Measurements from ENCODE around the gene IL1F10. TPM values are rescaled to one million over a fixed set of nuclear protein-coding genes. Genes with fewer than 3 reads are reported as not detected.

The IL1F10 gene
- total RNA-seq, result not detected
- long read RNA-seq, result 0 reads

- ATAC-seq, result no peak
- DNase-seq (ENCODE audit: missing footprints), result no peak
- intact Hi-C loops (cut with DNase I), result no loop called here
These were observed at the start of gene IL1F10 for GRCh38 chr2:113067681-113068080. IL1F10 (plus strand) TSS chr2:113067970; CDS start chr2:113072739, 4,769 bp downstream.

GRCh38 chr2:113018509-113018908, 49.3 kb upstream of the IL1F10 start:
- intact Hi-C loops (cut with DNase I), result no loop called here
- DNase-seq (ENCODE audit: missing footprints) (no peak), ATAC-seq (no peak)

DNA sequence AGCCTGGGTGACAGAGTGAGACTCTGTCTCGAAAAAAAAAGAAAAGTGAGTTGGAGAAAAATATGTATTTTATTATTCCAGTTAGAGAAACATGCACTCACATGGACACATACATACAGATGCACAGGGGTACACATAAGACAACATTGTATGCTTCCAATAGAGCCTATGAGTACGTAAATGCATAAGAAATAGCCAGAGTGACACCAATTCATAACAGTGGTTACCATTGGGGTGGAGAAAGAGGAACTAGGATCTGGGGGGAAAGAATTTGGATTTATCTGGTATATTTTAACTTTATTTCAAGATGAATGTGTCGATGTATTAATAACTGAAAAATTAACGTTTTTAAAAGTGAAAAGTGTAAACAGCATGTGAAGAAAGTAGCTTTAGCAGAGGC, 46.5 kb upstream of the IL1F10 start:
- ATAC-seq (no peak), DNase-seq (ENCODE audit: missing footprints) (no peak)
- intact Hi-C loops (cut with DNase I), result no loop called here

- intact Hi-C loops (cut with DNase I), result no loop called here
- no peak for ATAC-seq
- no peak for DNase-seq (ENCODE audit: missing footprints)
These were observed 43.0 kb upstream of the IL1F10 start for GRCh38 chr2:113024764-113025163.

DNA sequence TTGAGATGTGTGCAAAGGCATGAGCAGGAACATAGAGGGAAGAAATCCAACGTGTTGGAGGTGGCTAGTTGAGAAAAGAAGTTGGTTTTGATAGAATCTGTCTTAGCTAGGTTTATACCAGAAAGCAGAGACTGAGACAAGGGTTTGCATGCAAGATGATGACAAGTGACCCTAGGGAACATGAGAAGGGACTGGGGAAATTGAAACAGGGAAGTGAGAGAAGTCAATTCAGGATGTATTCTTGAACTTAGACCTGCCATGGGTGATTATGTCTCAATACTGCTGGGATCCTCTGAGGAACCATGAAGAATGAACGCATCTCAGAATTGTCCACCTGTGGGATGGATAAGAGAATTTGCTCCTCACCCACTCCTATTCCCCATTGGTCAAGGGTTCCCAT, 42.0 kb upstream of the IL1F10 start:
- DNase-seq (ENCODE audit: missing footprints) (no peak), ATAC-seq (no peak)
- intact Hi-C loops (cut with DNase I), result no loop called here

GRCh38 chr2:113027691-113028090, 40.1 kb upstream of the IL1F10 start:
- intact Hi-C loops (cut with DNase I), result no loop called here
- DNase-seq (ENCODE audit: missing footprints) (no peak), ATAC-seq (no peak)

- intact Hi-C loops (cut with DNase I), result no loop called here
- DNase-seq (ENCODE audit: missing footprints), result no peak
- no peak for ATAC-seq
These were observed 39.7 kb upstream of the IL1F10 start for GRCh38 chr2:113028112-113028511.

- intact Hi-C loops (cut with DNase I), result no loop called here
- DNase-seq (ENCODE audit: missing footprints) (no peak), ATAC-seq (no peak)
These were observed 35.0 kb upstream of the IL1F10 start for GRCh38 chr2:113032737-113033136.

GRCh38 chr2:113034016-113034415, 33.8 kb upstream of the IL1F10 start:
- intact Hi-C loops (cut with DNase I), result no loop called here
- ATAC-seq (no peak), DNase-seq (ENCODE audit: missing footprints) (no peak)

- intact Hi-C loops (cut with DNase I), result no loop called here
- ATAC-seq (no peak), DNase-seq (ENCODE audit: missing footprints) (no peak)
These were observed 31.0 kb upstream of the IL1F10 start for GRCh38 chr2:113036763-113037162.

DNA sequence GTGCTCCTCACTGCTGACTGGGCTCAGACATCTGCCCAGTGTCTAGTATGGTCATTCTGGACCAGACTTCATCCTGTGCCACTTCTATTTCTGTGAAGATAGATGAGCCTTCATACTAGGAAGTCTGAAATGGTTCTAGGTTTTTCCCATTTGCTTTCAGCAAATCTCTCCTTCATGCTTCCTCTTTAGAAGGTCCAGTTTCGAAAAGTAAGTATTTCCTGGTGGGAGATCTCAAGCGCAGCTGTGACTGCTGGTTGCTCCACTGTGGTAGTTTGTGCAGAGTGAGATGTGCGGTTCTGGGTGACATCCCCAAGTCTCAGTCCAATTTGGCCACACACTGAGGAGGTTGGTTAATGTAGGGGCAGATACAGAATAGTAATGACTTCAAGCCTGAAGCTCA, 29.5 kb upstream of the IL1F10 start:
- DNase-seq (ENCODE audit: missing footprints) (no peak), ATAC-seq (no peak)
- intact Hi-C loops (cut with DNase I), result no loop called here

GRCh38 chr2:113039158-113039557, 28.6 kb upstream of the IL1F10 start:
- no peak for DNase-seq (ENCODE audit: missing footprints)
- ATAC-seq, result no peak
- intact Hi-C loops (cut with DNase I), result no loop called here

DNA sequence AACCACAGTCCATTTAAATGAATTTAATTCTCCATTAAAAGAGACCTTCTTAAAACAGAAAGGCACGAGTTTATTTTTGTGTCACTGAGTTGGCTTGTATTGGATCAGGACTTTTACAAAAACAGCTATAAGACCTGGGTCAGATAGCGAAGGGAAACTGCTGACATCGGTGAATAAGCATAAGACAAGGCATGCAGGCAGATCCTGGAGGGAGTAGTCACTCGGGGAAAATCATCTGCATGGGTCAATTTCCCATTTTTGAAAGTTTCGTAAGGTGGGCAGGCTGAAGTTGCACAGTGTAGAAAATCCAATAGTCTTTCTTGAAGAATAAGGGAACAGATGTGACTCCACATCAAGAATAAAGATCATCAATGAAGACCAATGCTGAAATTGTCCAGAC, 28.1 kb upstream of the IL1F10 start:
- intact Hi-C loops (cut with DNase I), result no loop called here
- DNase-seq (ENCODE audit: missing footprints) (no peak), ATAC-seq (no peak)

DNA sequence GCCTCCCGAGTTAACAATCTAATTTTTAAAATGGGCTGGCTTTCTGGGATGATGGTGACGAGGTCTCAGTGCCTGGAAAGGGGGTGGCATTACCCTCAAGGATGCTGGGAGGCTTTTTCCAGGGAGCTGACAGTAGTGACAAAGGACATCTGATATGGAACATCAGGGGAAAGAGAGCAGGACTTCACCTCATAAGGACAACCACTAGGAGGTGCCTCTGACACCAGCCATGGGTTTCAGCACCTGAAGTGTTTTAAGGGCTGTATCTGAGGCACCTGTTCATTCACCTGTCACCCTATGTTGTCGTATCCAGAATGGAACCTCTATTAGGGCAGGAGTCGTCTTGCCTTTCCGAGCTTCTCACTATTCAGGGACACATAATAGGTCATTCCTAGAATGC, 25.9 kb upstream of the IL1F10 start:
- intact Hi-C loops (cut with DNase I), result no loop called here
- no peak for DNase-seq (ENCODE audit: missing footprints)
- no peak for ATAC-seq

DNA sequence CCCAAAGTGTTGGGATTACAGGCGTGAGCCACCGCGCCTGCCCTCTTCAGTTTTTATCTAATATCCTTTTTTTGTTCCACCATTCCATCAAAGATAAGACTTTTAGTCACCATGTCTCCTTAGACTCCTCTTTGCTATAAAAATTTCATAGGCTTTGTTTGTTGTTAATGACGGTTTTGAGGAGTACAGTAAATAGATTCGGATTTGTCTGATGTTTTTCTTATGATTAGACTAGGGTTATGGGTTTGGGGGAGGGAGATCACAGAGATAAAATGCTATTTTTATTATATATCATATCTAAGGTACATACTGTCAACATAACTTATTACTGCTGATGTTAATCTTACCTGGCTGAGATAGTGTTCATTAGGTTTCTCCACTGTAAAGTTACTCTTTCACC, 21.3 kb upstream of the IL1F10 start:
- ATAC-seq (no peak), DNase-seq (ENCODE audit: missing footprints) (no peak)
- intact Hi-C loops (cut with DNase I), result no loop called here

DNA sequence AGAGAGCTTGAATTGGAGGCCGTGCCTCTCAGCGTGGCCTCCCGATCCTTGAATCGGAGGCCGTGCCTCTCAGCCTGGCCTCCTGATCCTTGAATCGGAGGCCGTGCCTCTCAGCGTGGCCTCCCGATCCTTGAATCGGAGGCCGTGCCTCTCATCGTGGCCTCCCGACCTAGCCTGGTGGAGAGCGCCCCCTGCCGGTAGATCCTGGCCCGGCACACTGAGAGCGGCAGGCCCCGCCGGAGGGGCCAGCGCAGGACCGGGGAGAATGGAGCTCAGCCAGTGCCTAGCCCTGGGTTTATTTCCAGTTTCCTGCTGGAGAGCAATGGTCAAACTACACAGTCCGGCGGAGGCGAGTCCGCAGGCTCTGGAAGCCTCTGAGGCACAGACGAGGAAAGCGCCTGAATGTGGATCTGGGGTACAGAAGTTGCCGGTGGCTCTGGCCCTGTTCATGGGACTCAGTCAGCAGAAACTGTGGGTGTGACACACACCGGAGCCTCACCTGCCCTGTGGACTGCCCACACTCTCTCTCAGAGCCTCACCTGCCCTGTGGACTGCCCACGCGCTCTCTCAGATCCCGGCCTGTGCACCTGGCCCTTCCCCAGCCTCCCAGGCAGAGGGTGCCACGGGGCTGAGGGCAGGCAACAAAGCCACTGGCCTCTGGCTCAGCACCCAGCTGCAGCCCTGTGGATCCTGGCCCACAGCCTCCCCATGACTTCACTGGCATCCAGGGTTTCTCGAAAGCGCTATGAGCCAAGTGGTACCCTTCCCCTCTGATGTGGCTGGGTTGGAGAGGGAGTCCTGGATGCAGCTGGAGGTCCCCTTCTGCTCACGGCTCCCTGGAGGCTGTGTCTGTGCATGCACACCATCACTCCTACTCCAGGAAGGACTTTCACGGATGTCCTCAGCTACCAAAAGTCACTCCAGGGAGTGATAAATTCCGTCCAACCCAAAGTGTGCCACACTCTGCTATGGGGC, 16.6 kb upstream of the IL1F10 start:
- no peak for ATAC-seq
- DNase-seq (ENCODE audit: missing footprints), result no peak
- intact Hi-C loops (cut with DNase I), result no loop called here

DNA sequence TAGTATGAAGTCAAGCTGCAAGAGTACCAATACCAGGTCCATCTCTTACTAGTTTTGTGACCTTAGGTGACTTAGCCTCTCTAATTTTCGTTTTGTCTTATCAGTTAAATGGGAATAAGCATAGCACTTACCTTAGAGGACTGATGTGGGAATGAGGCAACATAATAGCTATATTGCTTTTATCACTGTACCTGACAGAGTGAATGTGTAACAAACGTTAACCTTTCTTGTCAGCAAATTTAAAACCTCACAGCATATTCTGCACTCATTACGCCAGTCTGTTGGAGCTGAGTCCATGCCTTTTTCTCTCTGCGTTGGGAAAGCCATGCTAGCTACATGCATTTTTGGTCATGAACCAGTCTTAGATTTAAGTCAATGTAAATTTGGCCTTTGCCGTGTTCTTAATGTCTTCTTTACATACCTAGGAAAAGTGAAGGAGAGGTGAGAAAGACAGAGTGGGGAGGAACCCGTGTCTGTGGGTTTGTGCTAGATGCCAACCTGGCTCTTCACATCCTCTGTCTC, 15.3 kb upstream of the IL1F10 start, which contains the start of gene IL36B:
TSS of gene IL36B (minus strand) at position 472 of the 522 bp plus-strand sequence.
- no peak for ATAC-seq
- intact Hi-C loops (cut with DNase I), result no loop called here
- DNase-seq (ENCODE audit: missing footprints), result no peak

DNA sequence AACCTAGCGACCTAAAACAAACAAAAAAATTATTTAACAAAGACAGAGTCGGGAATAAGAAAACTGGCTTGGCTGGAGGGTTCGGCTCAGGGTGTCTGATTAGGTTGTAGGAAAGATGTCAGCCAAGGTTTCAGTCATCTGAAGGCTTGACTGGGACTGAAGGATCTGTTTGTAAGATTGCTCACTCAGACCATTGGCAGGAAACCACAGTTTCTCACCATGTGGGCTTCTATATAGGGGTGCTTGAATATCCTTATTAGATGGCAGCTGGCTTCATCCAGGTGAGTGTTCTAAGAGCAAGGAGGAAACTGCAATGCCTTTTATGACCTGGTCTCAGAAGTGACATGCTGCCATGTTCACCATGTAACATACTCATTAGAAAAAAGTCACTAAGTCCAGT, 14.1 kb upstream of the IL1F10 start:
- DNase-seq (ENCODE audit: missing footprints) (no peak), ATAC-seq (no peak)
- intact Hi-C loops (cut with DNase I), result no loop called here

DNA sequence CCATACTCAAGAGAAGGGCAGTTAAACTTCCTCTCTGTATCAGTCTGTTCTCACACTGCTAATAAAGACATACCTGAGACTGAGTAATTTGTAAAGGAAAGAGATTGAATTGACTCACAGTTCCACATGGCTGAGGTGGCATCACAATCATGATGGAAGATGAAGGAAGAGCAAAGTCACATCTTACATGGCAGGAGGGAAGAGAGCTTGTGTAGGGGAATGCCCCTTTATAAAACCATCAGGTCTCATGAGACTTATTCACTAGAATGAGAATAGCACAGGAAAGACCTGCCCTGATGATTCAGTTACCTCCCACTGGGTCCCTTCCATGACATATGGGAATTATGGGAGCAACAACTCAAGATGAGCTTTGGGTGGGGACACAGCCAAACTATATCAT, 13.7 kb upstream of the IL1F10 start:
- DNase-seq (ENCODE audit: missing footprints) (no peak), ATAC-seq (no peak)
- intact Hi-C loops (cut with DNase I), result no loop called here

GRCh38 chr2:113056521-113056920, 11.2 kb upstream of the IL1F10 start:
- ATAC-seq (no peak), DNase-seq (ENCODE audit: missing footprints) (no peak)
- intact Hi-C loops (cut with DNase I), result no loop called here

Measured in Right ventricle myocardium inferior (tissue), 1 donor.